ENCODE measurements around the gene DOCK2. TPM values are rescaled to one million over a fixed set of nuclear protein-coding genes. Genes with fewer than 3 reads are reported as not detected.

DOCK2 gene
- total and polyA plus RNA-seq, 7 donors: 2.3 to 21.1 (median 12.5) TPM

GRCh38 chr5:169980418-169981053 is 343.5 kb downstream of the DOCK2 start, which contains the start of gene INSYN2B:
TSS of gene INSYN2B (minus strand) at chr5:169980495. CDS start at chr5:169883898, 96,597 bp downstream.
- 12 to 40% methylated on average over 11 of the region's 11 CpGs for WGBS, 2 donors
- H3K9me3 ChIP-seq: no peaks in the 10 kb centered on the region
- no peaks in the 10 kb centered on the region for H3K36me3 ChIP-seq
- peaks cover 0 to 42% (median 0%) of the 10 kb centered on the region in 3 donors for H3K27me3 ChIP-seq
- H3K4me1 ChIP-seq: no peaks in the 10 kb centered on the region
- peak; percentile 66 for DNase-seq
- no peak for TF ChIP-seq POLR2A (IDR thresholded peaks at IDR 0.05)
- TF ChIP-seq CTCF (IDR thresholded peaks at IDR 0.05): peak; percentile 5 to 41 (median 26)
- H3K4me3 ChIP-seq: peak within 1 kb of the TSS in 1 of 4 donors; percentile 3
- no peak within 1 kb of the TSS for H3K27ac ChIP-seq
- intact Hi-C loops (cut with DNase I): no loop called here

GRCh38 chr5:169988206-169988605 is 351.1 kb downstream of the DOCK2 start:
- H3K27me3 ChIP-seq: peaks cover 0 to 9% (median 0%) of the 10 kb centered on the region in 3 donors
- H3K4me1 ChIP-seq: no peaks in the 10 kb centered on the region
- no peak overlapping the region for H3K27ac ChIP-seq
- intact Hi-C loops (cut with DNase I): no loop called here
- no peaks in the 10 kb centered on the region for H3K9me3 ChIP-seq
- no peak for TF ChIP-seq POLR2A (IDR thresholded peaks at IDR 0.05)
- no peak for TF ChIP-seq EP300 (IDR thresholded peaks at IDR 0.05)
- no peak for TF ChIP-seq POLR2AphosphoS5 (IDR thresholded peaks at IDR 0.05)
- TF ChIP-seq CTCF (IDR thresholded peaks at IDR 0.05): no peak
- no peaks in the 10 kb centered on the region for H3K36me3 ChIP-seq
- DNase-seq: no peak
- H3K4me3 ChIP-seq: no peak overlapping the region
- WGBS, 2 donors: 75 to 81% methylated on average over 4 of the region's 4 CpGs

- Histone ChIP-seq H3K27me3 (peaks cover 0 to 2% (median 0%) of the 10 kb centered on the region in 3 donors), H3K4me1 (no peaks in the 10 kb centered on the region), H3K27ac (no peak overlapping the region), H3K4me3 (no peak overlapping the region), H3K9me3 (no peaks in the 10 kb centered on the region), H3K36me3 (no peaks in the 10 kb centered on the region)
- no peak for DNase-seq
- TF ChIP-seq POLR2A (IDR thresholded peaks at IDR 0.05) (no peak), CTCF (IDR thresholded peaks at IDR 0.05) (no peak), POLR2AphosphoS5 (IDR thresholded peaks at IDR 0.05) (no peak), EP300 (IDR thresholded peaks at IDR 0.05) (no peak)
- 60 to 80% methylated on average over 1 of the region's 1 CpG for WGBS, 2 donors
- intact Hi-C loops (cut with DNase I): no loop called here
Observed at GRCh38 chr5:169988947-169989346, 351.9 kb downstream of the DOCK2 start.

DNA sequence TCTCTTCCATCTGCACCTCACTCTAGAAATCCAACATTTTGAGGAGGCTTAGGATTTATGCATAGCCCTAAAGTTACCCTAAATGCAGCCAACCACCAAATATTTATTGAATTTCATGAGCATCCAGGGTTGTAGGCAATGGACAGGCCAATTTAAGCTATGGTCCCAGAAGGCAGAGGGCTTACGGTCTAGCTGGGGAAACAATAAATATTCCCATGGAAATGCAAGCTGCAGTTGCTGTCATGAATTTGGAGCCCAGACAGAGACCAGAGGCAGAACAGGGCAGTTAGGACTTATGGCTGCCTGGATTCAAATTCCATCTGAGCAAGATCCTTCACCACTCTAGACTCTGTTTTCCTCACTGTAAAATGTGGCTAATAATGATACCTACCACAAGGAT is 352.3 kb downstream of the DOCK2 start:
- no peak for TF ChIP-seq POLR2AphosphoS5 (IDR thresholded peaks at IDR 0.05)
- TF ChIP-seq CTCF (IDR thresholded peaks at IDR 0.05): no peak
- TF ChIP-seq EP300 (IDR thresholded peaks at IDR 0.05): no peak
- TF ChIP-seq POLR2A (IDR thresholded peaks at IDR 0.05): no peak
- Histone ChIP-seq H3K4me1 (no peaks in the 10 kb centered on the region), H3K36me3 (no peaks in the 10 kb centered on the region), H3K4me3 (no peak overlapping the region), H3K27me3 (no peaks in the 10 kb centered on the region), H3K27ac (no peak overlapping the region), H3K9me3 (no peaks in the 10 kb centered on the region)
- no peak for DNase-seq
- WGBS, 2 donors: 65 to 76% methylated on average over 1 of the region's 1 CpG
- intact Hi-C loops (cut with DNase I): no loop called here
